ENCODE data around the gene EEFSEC.

The EEFSEC gene

DNA sequence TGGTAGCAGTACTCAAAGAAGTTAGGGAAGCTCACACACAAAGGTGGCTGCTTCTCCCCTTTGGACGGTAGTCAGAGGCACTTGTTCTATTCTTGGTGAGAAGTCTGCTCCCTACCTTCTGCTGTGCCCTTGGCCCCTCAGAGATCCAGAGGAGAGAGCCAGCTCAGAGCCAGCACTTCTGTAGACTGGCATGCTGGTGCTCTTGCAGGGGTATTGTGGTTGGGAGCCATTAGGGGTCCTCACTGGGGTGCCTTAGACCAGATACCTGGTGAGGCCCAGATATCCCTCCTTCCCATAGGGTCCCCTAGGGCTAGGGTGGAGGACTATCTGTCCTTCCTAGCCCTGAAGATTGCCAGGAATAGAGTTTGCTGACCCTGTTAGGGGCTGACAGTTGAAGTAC is 140.6 kb downstream of the EEFSEC start:
- no peak for TF ChIP-seq Cebpa-rat (IDR thresholded peaks at IDR 0.05)
- 0 out of 2 replicates have a peak, but pooled peaks cover 7% of the 10 kb centered on the region for H4K20me1 ChIP-seq
- no peaks in the 10 kb centered on the region for H3K27me3 ChIP-seq
- no peak overlapping the region for H3K9ac ChIP-seq
- H3K4me1 ChIP-seq = peaks cover 7% of the 10 kb centered on the region; the same call in 1 of the 2 replicates
- peaks cover 7% of the 10 kb centered on the region; the same call in 1 of the 2 replicates for H3K9me3 ChIP-seq
- H3K4me2 ChIP-seq = no peak overlapping the region
- H3K27ac ChIP-seq = no peak overlapping the region
- H3K36me3 ChIP-seq = peaks cover 12% of the 10 kb centered on the region
- H3K4me3 ChIP-seq = no peak overlapping the region

GRCh38 chr3:128294999-128295468 is 141.8 kb downstream of the EEFSEC start:
- no peak for TF ChIP-seq Cebpa-rat (IDR thresholded peaks at IDR 0.05)

GRCh38 chr3:128296469-128297251 is 143.4 kb downstream of the EEFSEC start:
- no peak overlapping the region for H3K9ac ChIP-seq
- no peak overlapping the region for H3K4me3 ChIP-seq
- no peaks in the 10 kb centered on the region for H4K20me1 ChIP-seq
- no peak overlapping the region for H3K4me2 ChIP-seq
- no peaks in the 10 kb centered on the region for H3K9me3 ChIP-seq
- TF ChIP-seq Cebpa-rat (IDR thresholded peaks at IDR 0.05) = no peak
- no peaks in the 10 kb centered on the region for H3K27me3 ChIP-seq
- peaks cover 6% of the 10 kb centered on the region for H3K36me3 ChIP-seq
- H3K4me1 ChIP-seq = peaks cover 7% of the 10 kb centered on the region; the same call in 1 of the 2 replicates
- no peak overlapping the region for H3K27ac ChIP-seq

More at GRCh38 chr3:128294999-128295468, 141.8 kb downstream of the EEFSEC start:
- H3K9ac ChIP-seq = no peak overlapping the region
- H3K4me3 ChIP-seq = no peak overlapping the region
- no peak overlapping the region for H3K27ac ChIP-seq
- 0 out of 2 replicates have a peak overlapping the region, but pooled peaks have one; percentile 25 for H3K4me2 ChIP-seq
- H3K27me3 ChIP-seq = no peaks in the 10 kb centered on the region
- H4K20me1 ChIP-seq = no peaks in the 10 kb centered on the region
- H3K4me1 ChIP-seq = peaks cover 7% of the 10 kb centered on the region; the same call in 1 of the 2 replicates
- peaks cover 7% of the 10 kb centered on the region; the same call in 1 of the 2 replicates for H3K9me3 ChIP-seq
- H3K36me3 ChIP-seq = peaks cover 6% of the 10 kb centered on the region

DNA sequence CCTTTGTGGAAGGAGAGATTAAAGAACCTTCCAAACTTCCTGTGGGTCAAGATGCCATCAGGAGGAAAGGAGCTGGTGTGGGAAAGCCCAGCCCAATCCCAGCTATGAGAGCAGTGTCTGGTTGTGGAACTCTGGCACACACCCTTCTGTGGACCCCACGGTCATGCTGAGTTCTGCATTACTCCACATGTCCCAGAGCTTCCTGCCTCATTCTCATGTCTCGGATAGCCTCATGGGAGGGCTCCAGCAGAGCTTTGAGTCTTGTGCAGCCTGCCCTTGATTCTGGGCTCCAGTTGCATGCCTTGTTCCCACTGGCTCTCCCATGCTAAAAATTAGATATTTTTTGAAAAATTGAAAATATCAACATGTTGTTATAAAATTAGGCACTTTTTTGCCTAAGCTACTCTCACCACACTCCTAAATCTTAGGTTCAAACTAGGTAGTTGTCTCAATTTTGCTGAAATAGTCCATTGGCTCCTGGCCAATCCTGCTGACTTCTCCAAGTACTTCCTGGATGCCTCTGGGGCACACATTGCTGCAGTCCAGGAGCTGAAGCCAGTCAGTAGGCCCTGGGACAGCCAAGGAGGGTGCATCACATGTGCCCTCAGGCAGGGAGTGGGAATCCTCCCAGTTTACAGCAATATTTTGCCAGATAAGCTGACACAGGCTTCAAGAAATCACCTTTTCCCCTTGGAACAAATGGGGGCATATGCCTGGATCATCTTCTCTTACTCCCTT is 144.3 kb downstream of the EEFSEC start:
- Histone ChIP-seq H3K4me1 (peaks cover 7% of the 10 kb centered on the region; the same call in 1 of the 2 replicates), H3K4me2 (no peak overlapping the region), H3K27ac (no peak overlapping the region), H3K27me3 (no peaks in the 10 kb centered on the region), H3K4me3 (no peak overlapping the region), H3K9me3 (no peaks in the 10 kb centered on the region), H3K36me3 (peaks cover 6% of the 10 kb centered on the region), H4K20me1 (no peaks in the 10 kb centered on the region), H3K9ac (no peak overlapping the region)
- TF ChIP-seq Cebpa-rat (IDR thresholded peaks at IDR 0.05) = no peak

GRCh38 chr3:128301186-128302023 is 148.1 kb downstream of the EEFSEC start:
- peaks cover 9% of the 10 kb centered on the region; the same call in 1 of the 2 replicates for H3K36me3 ChIP-seq
- no peaks in the 10 kb centered on the region for H3K27me3 ChIP-seq
- TF ChIP-seq Cebpa-rat (IDR thresholded peaks at IDR 0.05) = no peak; the same call in 1 of the 2 replicates
- no peak overlapping the region for H3K27ac ChIP-seq
- no peaks in the 10 kb centered on the region for H3K4me1 ChIP-seq
- no peaks in the 10 kb centered on the region for H4K20me1 ChIP-seq
- H3K4me3 ChIP-seq = no peak overlapping the region
- H3K4me2 ChIP-seq = no peak overlapping the region
- H3K9me3 ChIP-seq = no peaks in the 10 kb centered on the region
- H3K9ac ChIP-seq = no peak overlapping the region

- Histone ChIP-seq H4K20me1 (no peaks in the 10 kb centered on the region; the same call in 1 of the 2 replicates), H3K36me3 (0 out of 2 replicates have a peak, but pooled peaks cover 15% of the 10 kb centered on the region), H3K4me3 (no peak overlapping the region), H3K9ac (no peak overlapping the region), H3K27me3 (no peaks in the 10 kb centered on the region), H3K27ac (no peak overlapping the region), H3K4me2 (no peak overlapping the region), H3K4me1 (no peaks in the 10 kb centered on the region), H3K9me3 (no peaks in the 10 kb centered on the region)
- TF ChIP-seq Cebpa-rat (IDR thresholded peaks at IDR 0.05) = no peak
Observed at GRCh38 chr3:128306481-128306880, 153.2 kb downstream of the EEFSEC start.

DNA sequence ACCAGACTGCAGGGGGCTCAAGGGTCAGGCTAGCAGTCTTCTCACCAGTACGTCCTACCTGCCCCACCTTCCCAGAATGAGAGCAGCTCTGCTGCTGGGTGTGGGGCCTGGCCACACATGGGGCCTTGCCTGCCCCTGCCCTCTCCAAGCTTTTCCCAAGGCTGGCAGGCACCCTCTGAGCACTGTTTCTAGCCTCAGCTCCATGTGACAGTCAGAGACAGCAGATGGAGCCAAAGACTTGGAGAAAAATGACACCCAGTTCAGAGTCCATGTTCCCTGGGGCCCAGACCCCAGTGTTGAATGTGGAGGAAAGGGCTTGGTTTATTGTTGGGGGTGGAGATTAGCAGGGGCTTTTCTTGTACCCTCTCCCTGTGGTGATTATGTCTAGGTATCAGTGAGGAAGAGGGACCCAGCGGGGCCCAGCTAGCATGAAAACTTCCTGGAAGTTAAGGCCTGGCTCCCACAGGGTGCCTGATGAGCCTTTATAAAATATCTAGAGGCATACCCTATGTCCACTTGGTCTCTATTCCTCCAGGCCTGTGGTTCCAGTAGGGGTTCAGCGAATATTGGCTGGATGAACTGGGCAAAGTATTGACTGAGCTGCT is 153.8 kb downstream of the EEFSEC start:
- no peaks in the 10 kb centered on the region for H3K4me1 ChIP-seq
- no peaks in the 10 kb centered on the region for H3K9me3 ChIP-seq
- H3K36me3 ChIP-seq = 0 out of 2 replicates have a peak, but pooled peaks cover 15% of the 10 kb centered on the region
- H3K4me3 ChIP-seq = no peak overlapping the region
- H3K27ac ChIP-seq = no peak overlapping the region
- H3K4me2 ChIP-seq = no peak overlapping the region
- no peak overlapping the region for H3K9ac ChIP-seq
- H3K27me3 ChIP-seq = no peaks in the 10 kb centered on the region
- TF ChIP-seq Cebpa-rat (IDR thresholded peaks at IDR 0.05) = no peak
- H4K20me1 ChIP-seq = no peaks in the 10 kb centered on the region; the same call in 1 of the 2 replicates

- Histone ChIP-seq H3K27me3 (no peaks in the 10 kb centered on the region), H3K9me3 (no peaks in the 10 kb centered on the region), H3K27ac (no peak overlapping the region), H3K36me3 (0 out of 2 replicates have a peak, but pooled peaks cover 15% of the 10 kb centered on the region), H3K4me2 (no peak overlapping the region), H4K20me1 (no peaks in the 10 kb centered on the region; the same call in 1 of the 2 replicates), H3K9ac (no peak overlapping the region), H3K4me3 (no peak overlapping the region), H3K4me1 (no peaks in the 10 kb centered on the region)
- TF ChIP-seq Cebpa-rat (IDR thresholded peaks at IDR 0.05) = no peak
Observed at GRCh38 chr3:128307781-128308469, 154.6 kb downstream of the EEFSEC start.

Measured in BLaER1 (cell line).